Activated T-cell treated with anti-CD3 and anti-CD28 coated beads, Interleukin-2, amount 50 U/mL, for 48 hours (primary cell): Measurements from ENCODE around the gene ATG2A.

Source experiments
- DNase-seq, 2 experiments: peaks; one replicate each; pipeline ENCODE4 v3.0.0-alpha.2; 2020

ATG2A gene

GRCh38 chr11:64916775-64917662 lies at the start of gene ATG2A:
Gene ATG2A (minus strand): TSS chr11:64917209. CDS start chr11:64917135, 74 bp downstream.
- peak; percentile 99 for DNase-seq

- no peak for DNase-seq
Measured at GRCh38 chr11:64963072-64963631, 46.1 kb upstream of the ATG2A start.

GRCh38 chr11:64960719-64961118 lies 43.7 kb upstream of the ATG2A start:
- DNase-seq = no peak

- DNase-seq = no peak
Measured at GRCh38 chr11:64959498-64959897, 42.5 kb upstream of the ATG2A start.

- DNase-seq = no peak
Measured at GRCh38 chr11:64954201-64954600, 37.2 kb upstream of the ATG2A start.

GRCh38 chr11:64951529-64951928 lies 34.5 kb upstream of the ATG2A start:
- DNase-seq = no peak

- DNase-seq = no peak
Measured at GRCh38 chr11:64947208-64947814, 30.3 kb upstream of the ATG2A start.

- no peak for DNase-seq
Measured at GRCh38 chr11:64936539-64936938, 19.5 kb upstream of the ATG2A start.

- no peak for DNase-seq
Measured at GRCh38 chr11:64935359-64936081, 18.5 kb upstream of the ATG2A start, which contains the start of gene GPHA2. Gene GPHA2 (minus strand): TSS chr11:64935893. CDS start chr11:64935460, 433 bp downstream.

- DNase-seq = no peak
Measured at GRCh38 chr11:64934682-64935358, 17.8 kb upstream of the ATG2A start.

- DNase-seq = no peak
Measured at GRCh38 chr11:64933935-64934681, 17.1 kb upstream of the ATG2A start.

- no peak for DNase-seq
Measured at GRCh38 chr11:64933213-64933934, 16.4 kb upstream of the ATG2A start.

GRCh38 chr11:64932324-64932723 lies 15.3 kb upstream of the ATG2A start:
- no peak for DNase-seq

GRCh38 chr11:64931290-64931689 lies 14.3 kb upstream of the ATG2A start:
- DNase-seq = no peak

GRCh38 chr11:64930340-64930739 lies 13.3 kb upstream of the ATG2A start:
- no peak for DNase-seq

GRCh38 chr11:64929625-64930024 lies 12.6 kb upstream of the ATG2A start:
- DNase-seq = no peak

- DNase-seq = no peak
Measured at GRCh38 chr11:64928957-64929356, 11.9 kb upstream of the ATG2A start.

GRCh38 chr11:64926689-64927088 lies 9.7 kb upstream of the ATG2A start:
- no peak for DNase-seq

- no peak for DNase-seq
Measured at GRCh38 chr11:64925536-64926436, 8.8 kb upstream of the ATG2A start.

GRCh38 chr11:64924910-64925284 lies 7.9 kb upstream of the ATG2A start:
- peak in 1 of 2 experiments; percentile 39 for DNase-seq
